Esophagus mucosa (tissue), 1 donor: ENCODE measurements around the gene UPF1. TPM values are rescaled to one million over a fixed set of nuclear protein-coding genes. Genes with fewer than 3 reads are reported as not detected.

Experiments
- ATAC-seq: fragments of 200-7000 bp; cut with Tn5 transposase; one replicate; pipeline ENCODE4 v1.9.1; 2020
- total RNA-seq: library from RNA; stranded (reverse); gene quantifications from one replicate; pipeline ENCODE4 v1.2.4, GENCODE V29; 2023
- donor health status: DM: yes; HTN: yes; CAD: no.

UPF1 gene
- total RNA-seq, 1 donor from 2014 or later: 38.4 TPM

- ATAC-seq: no peak
Measured at GRCh38 chr19:18876865-18877264, 45.1 kb downstream of the UPF1 start.

- ATAC-seq: no peak
Measured at GRCh38 chr19:18878058-18878797, 46.5 kb downstream of the UPF1 start.

GRCh38 chr19:18878858-18879578, 47.3 kb downstream of the UPF1 start:
- no peak for ATAC-seq

- peak; percentile 84 for ATAC-seq
Measured at GRCh38 chr19:18879579-18880373, 48.0 kb downstream of the UPF1 start.

GRCh38 chr19:18881491-18881890, 49.7 kb downstream of the UPF1 start:
- ATAC-seq: no peak

- ATAC-seq: no peak
Measured at GRCh38 chr19:18883526-18884304, 52.0 kb downstream of the UPF1 start.

GRCh38 chr19:18886972-18887371, 55.2 kb downstream of the UPF1 start:
- no peak for ATAC-seq

- no peak for ATAC-seq
Measured at GRCh38 chr19:18889949-18890745, 58.4 kb downstream of the UPF1 start.

GRCh38 chr19:18893587-18894253, 62.0 kb downstream of the UPF1 start:
- no peak for ATAC-seq

GRCh38 chr19:18894254-18895037, 62.7 kb downstream of the UPF1 start:
- ATAC-seq: no peak

- no peak for ATAC-seq
Measured at GRCh38 chr19:18895038-18895823, 63.5 kb downstream of the UPF1 start.

- no peak for ATAC-seq
Measured at GRCh38 chr19:18895824-18896341, 64.1 kb downstream of the UPF1 start, which contains the start of gene CERS1. TSS of gene CERS1 (minus strand) at chr19:18896158. CDS start at chr19:18896072, 86 bp downstream.

- no peak for ATAC-seq
Measured at GRCh38 chr19:18896421-18896841, 64.7 kb downstream of the UPF1 start.

- ATAC-seq: no peak
Measured at GRCh38 chr19:18897094-18898029, 65.6 kb downstream of the UPF1 start.

GRCh38 chr19:18898081-18898606, 66.4 kb downstream of the UPF1 start:
- no peak for ATAC-seq

GRCh38 chr19:18898607-18899408, 67.0 kb downstream of the UPF1 start:
- ATAC-seq: no peak
